ENCODE results near the gene PRC1.
"Not testable (repeated sequence)": the region's sequence is repeated elsewhere in the genome, so short reads cannot be mapped to it uniquely, and the experiment has no call there.

Gene PRC1, protein sequence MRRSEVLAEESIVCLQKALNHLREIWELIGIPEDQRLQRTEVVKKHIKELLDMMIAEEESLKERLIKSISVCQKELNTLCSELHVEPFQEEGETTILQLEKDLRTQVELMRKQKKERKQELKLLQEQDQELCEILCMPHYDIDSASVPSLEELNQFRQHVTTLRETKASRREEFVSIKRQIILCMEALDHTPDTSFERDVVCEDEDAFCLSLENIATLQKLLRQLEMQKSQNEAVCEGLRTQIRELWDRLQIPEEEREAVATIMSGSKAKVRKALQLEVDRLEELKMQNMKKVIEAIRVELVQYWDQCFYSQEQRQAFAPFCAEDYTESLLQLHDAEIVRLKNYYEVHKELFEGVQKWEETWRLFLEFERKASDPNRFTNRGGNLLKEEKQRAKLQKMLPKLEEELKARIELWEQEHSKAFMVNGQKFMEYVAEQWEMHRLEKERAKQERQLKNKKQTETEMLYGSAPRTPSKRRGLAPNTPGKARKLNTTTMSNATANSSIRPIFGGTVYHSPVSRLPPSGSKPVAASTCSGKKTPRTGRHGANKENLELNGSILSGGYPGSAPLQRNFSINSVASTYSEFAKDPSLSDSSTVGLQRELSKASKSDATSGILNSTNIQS

DNA sequence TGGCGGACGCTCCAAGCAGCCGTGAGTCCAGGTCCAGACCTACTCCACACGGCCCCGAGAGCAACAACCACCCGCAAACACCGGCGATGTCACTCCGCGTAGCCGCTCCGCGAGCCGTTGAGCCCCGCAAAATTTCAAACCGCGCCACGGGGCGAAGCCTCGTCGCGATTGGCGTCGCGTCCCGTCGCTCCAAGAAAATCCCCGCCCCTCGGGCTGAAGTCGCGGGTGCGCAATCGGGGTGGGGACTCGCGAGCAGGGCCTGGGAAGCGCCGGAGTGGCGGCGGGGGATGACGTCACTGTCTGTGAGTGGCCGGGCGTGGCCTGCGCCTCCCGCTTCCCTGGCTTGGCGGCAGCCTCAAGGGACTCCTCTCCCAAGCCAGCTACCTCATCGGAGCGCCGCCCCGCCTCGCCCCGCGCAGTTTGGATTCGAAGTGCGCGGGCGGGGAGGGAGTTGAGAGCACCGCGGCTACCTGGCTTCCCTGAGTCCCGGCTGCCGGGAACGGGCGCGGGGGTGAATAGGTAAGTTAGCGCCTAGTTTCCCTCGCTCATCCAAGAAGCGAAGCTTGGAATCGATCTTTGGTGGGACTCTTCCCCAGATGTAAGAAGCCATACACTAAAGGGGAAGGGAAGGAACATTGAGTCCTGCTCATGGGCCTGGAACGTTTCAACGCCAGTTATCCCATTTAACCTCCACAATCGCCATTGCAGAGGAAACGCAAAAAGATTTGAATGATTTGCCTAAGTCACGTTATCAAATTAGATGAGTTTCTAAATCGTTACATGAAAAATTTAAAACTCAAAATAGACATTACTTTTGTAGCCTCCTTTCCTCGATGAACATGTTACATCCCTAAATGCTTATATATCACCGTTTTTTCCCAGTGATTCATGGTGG, at the start of gene PRC1:
Gene PRC1, minus strand, starts transcription at position 119 of the 895 bp plus-strand sequence. Its CDS starts 118 bp downstream, at position 1.
- DNase-seq (ENCODE audit: low read depth, low spot score): peak; percentile 99

DNA sequence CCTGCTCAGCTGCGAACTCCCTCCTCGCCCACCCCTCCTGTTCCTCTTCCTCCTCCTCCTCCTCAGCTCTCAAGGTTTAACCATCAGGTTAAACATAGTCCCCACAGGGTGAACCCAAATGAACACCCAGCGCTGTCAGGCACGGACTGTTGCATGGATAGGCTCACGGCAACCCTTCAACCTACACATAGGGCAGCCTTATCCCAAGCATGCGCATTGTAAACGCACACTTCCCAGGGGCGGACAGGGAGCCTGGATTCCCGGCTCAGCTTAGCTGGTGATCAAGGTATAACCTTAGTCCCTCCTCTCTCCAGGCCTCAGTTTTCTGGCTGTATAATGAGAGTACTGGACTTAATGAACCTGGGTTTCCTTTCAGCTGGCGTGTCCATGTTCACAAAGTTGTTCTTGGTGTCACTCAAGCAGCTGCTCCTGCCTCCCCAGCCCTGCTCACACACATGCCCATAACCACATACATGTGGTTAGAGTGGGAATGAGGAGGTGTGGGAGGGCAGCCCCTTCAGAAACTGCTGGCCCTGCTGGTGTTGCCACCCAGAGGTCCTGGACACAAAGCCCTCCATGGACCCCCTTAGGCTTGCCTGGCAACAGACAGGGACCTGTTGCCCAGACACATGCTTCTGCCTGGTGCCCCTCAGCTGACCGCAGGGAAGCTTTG, 49.0 kb upstream of the PRC1 start:
- DNase-seq (ENCODE audit: low read depth, low spot score): no peak

DNA sequence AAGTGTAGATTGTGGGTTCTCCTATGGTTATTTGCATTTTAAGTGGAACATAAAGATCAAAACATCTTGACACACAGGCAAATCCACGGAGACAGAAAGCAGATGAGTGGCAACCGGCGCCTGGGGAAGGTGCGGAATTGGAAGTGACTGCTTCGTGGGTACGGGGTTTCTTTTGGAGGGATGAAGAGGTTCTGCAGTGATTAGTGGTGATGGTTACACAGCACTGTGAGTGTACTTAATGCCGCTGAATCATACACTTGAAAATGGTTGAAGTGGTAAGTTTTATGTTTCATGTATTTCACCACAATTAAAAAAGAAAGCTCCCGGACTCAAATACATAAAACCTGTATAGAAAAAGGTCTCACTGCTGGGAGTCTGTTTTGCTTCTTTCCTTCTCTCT, 46.5 kb upstream of the PRC1 start:
- peak; percentile 22 for DNase-seq (ENCODE audit: low read depth, low spot score)

DNA sequence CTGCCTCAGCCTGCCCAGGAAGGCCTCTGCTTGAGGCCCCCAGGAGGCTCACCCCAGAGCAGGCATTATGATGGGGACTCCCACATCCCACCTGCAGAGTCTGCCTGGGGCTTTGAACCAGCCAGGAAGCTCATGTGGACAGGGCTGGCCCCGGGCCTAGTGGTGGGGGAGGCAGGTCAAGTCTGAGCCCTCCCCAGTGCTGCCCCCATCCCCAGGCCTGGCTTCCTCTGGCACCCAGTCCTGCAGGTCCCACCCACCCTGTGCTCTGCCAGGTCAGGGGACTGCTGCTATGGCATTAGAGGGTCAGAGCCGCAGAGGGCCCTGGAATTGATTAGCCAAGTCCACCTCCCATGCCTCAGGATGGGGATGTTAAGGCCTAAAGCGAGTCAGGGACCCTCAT, 45.7 kb upstream of the PRC1 start:
- DNase-seq (ENCODE audit: low read depth, low spot score): no peak

DNA sequence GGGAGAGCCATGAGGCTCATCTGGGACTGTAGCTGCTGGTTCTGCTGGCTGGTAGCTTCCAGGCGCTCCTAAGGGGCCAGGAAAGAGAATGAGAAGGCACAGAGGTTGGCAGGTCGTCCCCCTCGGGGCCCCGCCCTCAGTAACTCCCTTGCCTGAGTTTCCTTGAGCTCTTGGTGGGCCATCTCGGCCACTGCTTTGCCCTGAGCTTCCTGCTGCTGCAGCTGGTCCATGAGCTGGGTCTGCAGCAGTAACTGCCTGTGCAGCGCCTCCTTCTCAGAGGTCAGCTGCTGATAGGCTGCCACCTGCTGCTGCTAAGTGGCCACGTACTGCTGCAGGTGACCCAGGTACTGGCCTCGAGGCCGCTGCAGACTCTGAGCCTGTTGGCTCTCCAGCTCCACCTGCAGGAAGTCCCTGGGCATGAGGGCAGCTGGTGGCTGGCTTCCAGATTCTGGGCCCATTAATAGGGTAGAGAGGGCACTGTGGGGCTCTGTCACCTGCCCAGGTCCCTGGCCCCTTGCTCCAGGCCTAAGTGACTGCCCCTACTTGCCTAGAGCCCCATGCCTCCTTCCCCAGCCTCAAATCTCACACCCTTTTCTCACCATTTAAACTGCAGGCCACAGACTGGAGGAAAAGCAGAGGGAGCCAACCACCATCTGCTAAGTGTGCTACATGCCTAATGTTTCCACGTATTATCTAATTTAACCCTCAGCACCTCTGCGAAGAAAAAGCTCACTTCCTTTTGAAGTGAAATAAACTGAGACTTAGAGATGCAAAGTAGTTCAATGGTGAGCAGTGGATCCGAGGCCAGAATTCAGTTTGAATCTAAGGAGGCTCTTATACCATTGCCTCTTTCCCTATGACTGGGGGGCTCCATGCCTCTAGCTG, 38.8 kb upstream of the PRC1 start:
- peak; percentile 43 for DNase-seq (ENCODE audit: low read depth, low spot score)

DNA sequence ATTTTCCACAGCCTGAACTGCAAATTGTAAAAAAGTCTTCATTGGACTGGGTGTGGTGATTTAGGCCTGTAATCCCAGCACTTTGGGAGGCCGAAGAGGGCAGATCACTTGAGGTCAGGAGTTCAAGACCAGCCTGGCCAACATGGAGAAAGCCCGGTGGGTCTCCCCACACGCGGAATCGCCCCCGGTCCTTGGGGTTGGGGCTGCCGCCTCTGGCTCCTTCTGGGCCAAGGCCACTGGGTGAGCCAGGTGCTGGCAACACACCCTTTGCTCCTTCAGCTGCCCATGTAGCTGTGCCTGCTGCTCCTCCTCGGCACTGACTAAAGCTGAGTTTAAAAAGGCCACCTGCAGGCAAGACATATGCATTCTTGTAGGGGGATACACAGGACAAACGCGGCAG, 37.5 kb upstream of the PRC1 start:
- DNase-seq (ENCODE audit: low read depth, low spot score): no peak

DNA sequence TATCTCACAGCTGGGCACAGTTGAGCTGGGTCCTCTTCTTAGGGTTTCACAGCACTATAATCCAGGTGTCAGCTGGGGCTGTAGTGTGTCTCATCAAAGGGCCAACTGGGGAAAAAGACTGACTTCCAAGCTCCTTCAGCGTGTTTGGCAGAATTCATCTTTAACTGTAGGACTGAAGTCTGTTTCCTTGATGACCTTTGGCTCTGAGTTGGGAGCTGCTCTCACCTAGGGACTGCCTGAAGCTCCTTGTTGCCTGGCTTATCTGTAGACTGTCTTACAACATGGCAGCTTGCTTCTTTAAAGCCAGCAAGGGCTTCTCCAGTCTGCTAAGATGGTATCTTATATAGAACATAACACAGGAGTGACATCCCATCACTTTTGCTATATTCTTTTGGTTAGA, 33.3 kb upstream of the PRC1 start:
- no peak for DNase-seq (ENCODE audit: low read depth, low spot score)

DNA sequence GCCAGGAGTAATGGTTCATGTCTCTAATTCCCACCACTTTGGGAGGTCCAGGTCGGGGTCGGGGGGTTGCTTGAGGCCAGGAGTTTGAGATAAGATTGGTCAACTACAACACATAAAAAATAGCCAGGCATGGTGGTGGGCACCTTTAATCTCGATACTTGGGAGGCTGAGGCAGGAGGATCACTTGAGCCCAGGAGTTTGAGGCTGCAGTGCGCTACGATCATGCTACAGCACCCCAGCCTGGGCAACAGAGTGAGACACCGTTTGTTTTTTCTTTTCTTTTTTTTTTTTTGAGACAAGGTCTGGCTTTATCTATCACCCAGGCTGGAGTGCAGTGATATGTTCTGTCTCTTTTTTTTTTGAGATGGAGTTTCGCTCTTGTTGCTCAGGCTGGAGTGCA, 29.4 kb upstream of the PRC1 start:
- DNase-seq (ENCODE audit: low read depth, low spot score): no peak

DNA sequence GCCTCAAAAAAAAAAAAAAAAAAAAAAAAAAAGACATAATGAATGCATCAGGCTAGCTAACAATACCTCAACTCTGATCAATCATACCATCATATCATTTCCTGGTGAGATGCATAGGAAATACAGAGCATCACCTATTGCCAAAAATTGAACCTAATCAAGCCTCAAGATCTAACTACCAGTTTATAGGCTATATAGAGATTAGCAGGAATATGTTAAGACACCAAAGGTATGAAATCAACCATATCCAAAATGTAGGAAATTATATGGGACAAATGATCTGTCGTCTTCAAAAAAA, 28.4 kb upstream of the PRC1 start:
- DNase-seq (ENCODE audit: low read depth, low spot score): no peak

DNA sequence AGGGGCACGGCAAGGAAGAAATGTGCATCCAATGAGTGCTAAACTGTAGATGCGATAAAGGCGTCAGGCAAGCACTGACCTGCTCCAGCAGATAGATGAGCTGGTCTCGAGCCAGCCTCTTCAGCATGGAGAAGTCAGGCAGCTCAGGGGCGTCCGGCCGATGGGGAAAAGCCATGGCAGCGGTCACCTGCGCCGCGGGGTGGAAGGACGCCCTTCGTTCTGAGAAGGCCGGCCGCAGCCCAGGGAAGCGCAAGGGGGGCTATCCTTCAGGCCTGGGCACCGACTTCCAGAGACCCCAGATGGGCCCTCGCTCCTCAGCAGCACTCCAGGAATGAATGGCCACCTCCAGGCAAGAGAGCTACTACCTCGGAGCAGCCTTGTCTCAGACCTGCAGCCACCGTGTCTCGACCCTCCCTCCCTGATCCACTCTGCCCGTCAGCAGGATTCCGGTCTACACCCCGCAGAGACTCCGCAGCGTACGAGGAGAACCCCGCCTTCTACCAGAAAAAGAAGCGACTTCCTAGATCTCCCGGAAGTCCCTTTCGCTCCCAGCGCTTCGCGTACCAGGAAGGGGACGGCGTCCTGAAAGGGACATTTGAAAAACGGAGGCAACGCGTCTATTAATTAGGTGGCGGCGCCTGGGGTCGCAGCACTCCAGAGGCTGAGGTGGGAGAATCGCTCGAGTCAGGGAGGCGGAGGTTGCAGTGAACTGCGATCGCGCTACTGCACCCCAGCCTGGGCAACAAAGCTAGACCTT, 27.9 kb upstream of the PRC1 start, which contains the start of gene VPS33B:
Gene VPS33B, minus strand, starts transcription at position 520 of the 757 bp plus-strand sequence. Its CDS starts 345 bp downstream, at position 175.
- DNase-seq (ENCODE audit: low read depth, low spot score): peak; percentile 88

DNA sequence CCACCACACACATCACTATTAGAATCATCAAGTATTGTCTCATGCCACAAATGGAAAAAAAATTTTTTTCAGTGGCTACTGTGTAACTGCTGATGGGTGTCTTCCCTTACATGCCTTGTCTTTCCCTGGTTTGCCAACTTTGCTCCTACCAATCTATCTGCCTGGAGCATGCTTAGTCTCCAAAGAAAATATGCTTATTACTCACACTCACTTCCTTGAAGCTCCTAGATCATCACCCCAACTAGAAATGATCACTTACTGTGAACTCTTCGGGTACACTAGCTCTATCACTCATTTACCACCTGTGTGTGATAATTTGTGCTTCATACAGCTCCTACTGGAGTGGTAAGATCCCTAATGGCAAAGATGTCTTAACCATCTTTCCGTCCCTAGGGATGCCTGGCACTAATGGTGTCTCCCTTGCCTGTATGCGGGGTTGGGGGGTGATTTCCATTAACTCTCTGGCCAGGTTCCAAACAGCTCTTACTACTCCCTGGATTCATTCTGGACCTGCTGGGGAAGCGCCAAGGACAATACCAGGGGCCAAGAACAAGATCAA, 27.3 kb upstream of the PRC1 start:
- DNase-seq (ENCODE audit: low read depth, low spot score): no peak

DNA sequence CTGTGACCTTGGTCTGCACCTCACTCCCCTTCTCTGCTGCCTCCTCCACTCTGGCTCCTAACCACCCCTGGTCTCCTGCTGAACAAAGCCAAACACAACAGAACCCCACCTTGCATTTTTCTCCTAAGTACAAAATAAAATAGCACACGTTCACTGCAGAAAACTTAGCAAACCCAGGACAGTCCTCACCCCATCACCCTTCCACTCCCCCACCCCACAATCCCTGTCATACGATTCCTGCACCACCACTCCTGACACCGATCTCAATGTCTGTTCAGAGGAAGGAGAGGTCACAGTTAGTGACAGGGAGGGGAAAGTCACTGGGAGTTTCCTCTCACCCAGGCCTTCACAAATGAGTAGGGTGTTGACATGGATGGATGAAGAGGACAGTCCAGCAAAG, 23.8 kb upstream of the PRC1 start:
- no peak for DNase-seq (ENCODE audit: low read depth, low spot score)

DNA sequence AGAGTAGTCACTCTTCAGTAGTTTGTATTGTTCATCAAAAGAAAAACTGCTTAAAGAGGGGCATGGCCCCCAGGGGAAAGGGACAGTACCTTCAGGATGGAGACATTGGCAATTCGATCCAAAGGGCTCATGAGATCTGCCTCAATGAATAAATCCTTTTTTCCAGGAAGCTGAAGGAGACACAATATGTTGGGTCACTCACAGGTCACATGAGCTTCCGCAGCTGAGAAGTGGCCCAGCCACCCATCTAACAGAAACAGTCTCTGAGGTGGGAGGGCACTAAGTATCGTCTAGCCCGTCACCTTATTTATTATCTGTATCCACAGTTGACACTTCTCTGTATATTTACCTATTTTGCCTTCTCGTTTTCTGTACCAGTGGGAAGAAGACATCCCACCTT, 23.4 kb upstream of the PRC1 start:
- no peak for DNase-seq (ENCODE audit: low read depth, low spot score)

DNA sequence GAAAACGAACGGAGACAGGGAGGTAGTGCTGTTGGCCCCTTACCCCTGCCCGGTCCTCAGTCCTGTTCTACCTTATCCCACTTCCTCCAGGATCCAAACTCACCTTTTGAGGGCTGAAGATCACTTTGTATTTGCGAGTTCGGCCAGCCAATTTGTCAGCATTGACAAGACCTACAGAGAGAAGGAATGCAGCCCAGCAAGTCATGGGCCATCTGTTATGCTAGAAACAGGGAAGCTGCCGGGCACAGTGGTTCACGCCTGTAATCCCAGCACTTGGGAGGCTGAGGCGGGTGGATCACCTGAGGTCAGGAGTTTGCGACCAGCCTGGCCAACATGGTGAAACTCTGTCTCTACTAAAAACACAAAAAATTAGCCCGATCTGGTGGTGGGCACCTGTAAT, 19.4 kb upstream of the PRC1 start:
- DNase-seq (ENCODE audit: low read depth, low spot score): not testable (repeated sequence)

DNA sequence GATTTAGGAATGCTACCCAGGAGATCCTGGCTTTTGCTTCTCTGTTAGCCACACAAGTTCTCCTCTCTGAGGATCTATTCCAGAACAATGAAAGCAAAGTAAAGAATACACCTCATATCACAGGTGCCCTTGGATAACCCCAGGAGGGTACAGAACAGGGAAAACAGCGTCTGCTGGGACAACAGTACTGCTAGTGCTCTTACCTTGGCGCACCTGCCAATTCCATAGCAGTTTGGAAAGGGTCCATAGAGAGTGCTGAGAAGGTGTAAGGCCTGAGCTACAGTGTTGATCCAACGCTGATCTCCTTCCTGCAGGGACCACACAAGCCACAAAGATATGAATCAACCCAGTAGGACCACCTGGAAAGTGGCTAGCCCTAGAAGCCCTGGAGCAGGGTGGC, 12.9 kb upstream of the PRC1 start:
- DNase-seq (ENCODE audit: low read depth, low spot score): no peak

DNA sequence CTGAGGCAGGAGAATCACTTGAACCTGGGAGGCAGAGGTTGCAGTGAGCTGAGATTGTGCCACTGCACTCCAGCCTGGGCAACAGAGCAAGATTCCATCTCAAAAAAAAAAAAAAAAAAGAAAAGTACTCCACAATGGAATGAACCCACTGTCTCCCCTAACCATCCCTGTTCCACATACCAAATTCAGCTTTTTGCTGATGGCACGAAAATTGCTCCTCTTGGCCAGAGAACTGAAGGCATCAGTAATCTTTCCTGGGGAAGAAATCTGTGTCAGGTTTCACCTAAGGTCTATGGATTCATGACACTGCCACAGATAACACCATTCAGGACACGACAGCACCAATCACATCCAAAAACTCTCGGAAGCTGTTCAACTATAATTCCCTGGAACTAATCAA, 6.9 kb upstream of the PRC1 start:
- DNase-seq (ENCODE audit: low read depth, low spot score): no peak

DNA sequence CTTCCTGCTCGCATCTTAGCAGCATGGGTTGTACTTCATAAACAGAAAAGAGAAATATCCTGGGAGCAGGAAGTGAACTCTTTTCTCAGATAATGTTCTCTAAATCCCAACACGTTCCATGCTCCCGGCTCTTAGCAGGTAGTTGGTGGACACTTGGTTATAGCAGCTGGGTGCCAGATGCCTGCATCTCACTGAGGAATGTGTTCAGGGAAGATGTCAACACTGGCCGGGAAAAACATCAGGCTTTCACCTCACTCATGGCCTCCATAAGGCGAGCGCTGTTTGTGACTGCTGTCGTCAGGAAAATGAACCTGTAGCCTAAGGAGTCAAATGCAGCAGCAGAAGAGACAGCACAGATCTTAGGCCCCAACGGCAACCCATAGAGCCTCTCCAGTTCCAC, 4.4 kb upstream of the PRC1 start:
- no peak for DNase-seq (ENCODE audit: low read depth, low spot score)

DNA sequence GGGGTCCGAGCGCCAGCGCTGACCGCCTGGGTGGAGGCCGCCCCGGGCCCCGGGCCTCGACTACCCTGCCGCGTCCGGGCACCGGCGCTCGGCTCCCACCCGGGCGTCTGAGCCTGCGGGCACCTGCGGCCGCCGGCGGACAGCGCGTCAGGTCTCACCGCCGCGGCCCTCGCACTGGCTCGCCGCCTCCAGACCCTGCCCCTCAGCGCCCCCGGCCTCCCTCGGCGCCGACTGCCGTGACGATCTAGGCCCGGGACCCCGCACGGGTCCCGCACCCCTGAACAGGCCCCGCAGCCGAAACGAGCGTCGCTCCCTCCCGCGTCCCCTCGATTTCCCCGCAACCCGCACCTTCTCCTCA, 297 bp downstream of the PRC1 start:
- peak; percentile 46 for DNase-seq (ENCODE audit: low read depth, low spot score)

DNA sequence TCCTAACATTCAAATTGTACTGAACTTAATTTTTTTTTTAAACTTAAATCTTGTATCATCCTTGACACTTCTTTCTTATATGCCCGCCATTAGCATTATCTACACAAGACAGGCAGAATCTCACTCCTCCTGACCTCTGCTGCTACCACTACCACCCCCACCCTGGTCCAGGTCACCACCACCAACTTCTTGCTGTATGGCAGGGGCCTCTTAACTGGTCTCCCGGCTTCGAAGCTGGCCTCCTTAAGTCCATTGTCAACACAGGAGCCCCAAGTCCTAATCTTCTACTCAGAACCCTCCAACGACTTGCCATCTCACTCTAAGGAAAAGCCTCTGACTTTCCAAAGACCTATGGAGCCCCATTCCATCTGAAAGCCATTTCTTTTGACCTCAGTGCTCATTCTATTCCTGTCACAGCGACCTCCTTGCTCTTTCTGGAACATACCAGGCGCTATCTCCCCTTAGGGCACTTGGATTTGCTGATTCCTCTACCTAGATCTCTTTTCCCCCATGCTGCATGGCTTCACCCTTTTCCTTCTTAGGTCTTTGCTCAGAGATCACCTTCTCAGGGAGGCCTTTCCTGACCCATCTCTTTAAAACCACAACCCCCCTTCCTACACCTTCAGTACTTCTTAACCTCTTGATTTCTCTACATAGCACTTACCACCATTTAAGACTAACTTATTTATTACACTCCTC, 2.6 kb downstream of the PRC1 start:
- DNase-seq (ENCODE audit: low read depth, low spot score): no peak
